ENCODE measurements around the gene GPC3. TPM values are rescaled to one million over a fixed set of nuclear protein-coding genes. Genes with fewer than 3 reads are reported as not detected.
A peak's percentile ranks its signal among the peaks of the same experiment; 100 is the strongest.

GPC3 gene
- total RNA-seq, 6 experiments from 2014 or later, result 0.31 to 6.8 (median 1.8) TPM

DNA sequence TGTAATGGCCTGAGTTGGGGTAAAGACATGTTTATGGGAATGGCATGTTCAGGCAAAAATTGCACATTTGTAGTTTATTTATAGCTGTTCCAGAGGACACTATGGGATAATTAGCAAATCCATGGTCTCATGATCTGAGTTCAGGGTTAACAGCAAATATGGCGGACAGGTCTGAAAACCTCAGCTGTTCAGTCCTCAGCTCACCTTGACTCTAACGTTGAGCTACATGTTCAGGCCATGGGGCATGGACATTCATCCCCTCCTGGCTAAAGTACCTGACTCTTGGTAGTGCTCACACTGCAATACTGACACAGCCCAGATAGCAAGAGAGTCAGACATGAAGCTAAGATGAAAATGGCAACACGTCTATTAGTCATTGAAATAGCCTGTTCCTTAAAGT, 408.5 kb downstream of the GPC3 start:
- H3K27me3 ChIP-seq, result no peaks in the 10 kb centered on the region
- H3K4me3 ChIP-seq, result no peak overlapping the region
- H3K4me1 ChIP-seq, result no peaks in the 10 kb centered on the region
- WGBS (ENCODE audit: insufficient coverage, low coverage, low lambda C conversion rate, missing lambda C conversion rate), result 79% methylated on average over 3 of the region's 3 CpGs
- no peaks in the 10 kb centered on the region for H3K36me3 ChIP-seq
- ATAC-seq (no peak), DNase-seq (no peak)
- TF ChIP-seq POLR2A (IDR thresholded peaks at IDR 0.05), result no peak
- TF ChIP-seq, protein P1, sequence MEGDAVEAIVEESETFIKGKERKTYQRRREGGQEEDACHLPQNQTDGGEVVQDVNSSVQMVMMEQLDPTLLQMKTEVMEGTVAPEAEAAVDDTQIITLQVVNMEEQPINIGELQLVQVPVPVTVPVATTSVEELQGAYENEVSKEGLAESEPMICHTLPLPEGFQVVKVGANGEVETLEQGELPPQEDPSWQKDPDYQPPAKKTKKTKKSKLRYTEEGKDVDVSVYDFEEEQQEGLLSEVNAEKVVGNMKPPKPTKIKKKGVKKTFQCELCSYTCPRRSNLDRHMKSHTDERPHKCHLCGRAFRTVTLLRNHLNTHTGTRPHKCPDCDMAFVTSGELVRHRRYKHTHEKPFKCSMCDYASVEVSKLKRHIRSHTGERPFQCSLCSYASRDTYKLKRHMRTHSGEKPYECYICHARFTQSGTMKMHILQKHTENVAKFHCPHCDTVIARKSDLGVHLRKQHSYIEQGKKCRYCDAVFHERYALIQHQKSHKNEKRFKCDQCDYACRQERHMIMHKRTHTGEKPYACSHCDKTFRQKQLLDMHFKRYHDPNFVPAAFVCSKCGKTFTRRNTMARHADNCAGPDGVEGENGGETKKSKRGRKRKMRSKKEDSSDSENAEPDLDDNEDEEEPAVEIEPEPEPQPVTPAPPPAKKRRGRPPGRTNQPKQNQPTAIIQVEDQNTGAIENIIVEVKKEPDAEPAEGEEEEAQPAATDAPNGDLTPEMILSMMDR (IDR thresholded peaks at IDR 0.05), result no peak
- no peak overlapping the region for H3K27ac ChIP-seq
- H3K9me3 ChIP-seq, result no peaks in the 10 kb centered on the region
- intact Hi-C loops (cut with DNase I), result no loop called here

DNA sequence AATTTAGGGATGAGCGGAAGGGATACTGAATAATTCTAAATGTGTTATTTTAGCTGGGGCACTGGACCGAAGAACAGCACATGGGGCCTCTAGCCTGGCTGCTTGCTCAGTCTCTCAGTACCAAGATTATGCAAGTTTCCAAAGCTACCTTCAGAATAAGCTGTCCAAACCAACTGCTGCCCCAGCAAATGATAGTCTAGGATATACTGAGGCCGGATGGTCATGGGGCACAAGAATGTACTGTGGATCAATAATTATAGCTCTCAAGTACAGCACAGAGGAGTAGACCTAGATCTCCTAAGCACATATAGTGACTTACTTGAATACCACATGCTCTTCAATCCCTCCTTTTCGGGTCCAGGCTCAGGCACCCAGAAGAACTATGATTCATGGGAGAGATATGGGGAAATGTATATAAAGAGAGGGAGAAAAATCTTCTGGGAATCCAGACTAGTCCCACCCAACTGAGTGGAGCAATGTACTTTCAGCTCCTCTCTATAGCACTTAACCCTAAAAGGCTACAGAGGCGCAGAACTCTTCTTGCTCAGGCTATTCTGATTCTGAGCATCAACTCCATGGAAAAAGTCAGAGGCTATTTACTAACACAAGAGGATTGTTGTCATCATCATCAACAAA, 409.8 kb downstream of the GPC3 start:
- Histone ChIP-seq H3K36me3 (no peaks in the 10 kb centered on the region), H3K9me3 (no peaks in the 10 kb centered on the region), H3K27me3 (no peaks in the 10 kb centered on the region), H3K27ac (no peak overlapping the region), H3K4me3 (no peak overlapping the region), H3K4me1 (no peaks in the 10 kb centered on the region)
- TF ChIP-seq, protein P1 (IDR thresholded peaks at IDR 0.05), result no peak
- TF ChIP-seq POLR2A (IDR thresholded peaks at IDR 0.05), result no peak
- ATAC-seq, result no peak
- DNase-seq, result no peak
- intact Hi-C loops (cut with DNase I), result no loop called here
- 73% methylated on average over 3 of the region's 5 CpGs for WGBS (ENCODE audit: insufficient coverage, low coverage, low lambda C conversion rate, missing lambda C conversion rate)

DNA sequence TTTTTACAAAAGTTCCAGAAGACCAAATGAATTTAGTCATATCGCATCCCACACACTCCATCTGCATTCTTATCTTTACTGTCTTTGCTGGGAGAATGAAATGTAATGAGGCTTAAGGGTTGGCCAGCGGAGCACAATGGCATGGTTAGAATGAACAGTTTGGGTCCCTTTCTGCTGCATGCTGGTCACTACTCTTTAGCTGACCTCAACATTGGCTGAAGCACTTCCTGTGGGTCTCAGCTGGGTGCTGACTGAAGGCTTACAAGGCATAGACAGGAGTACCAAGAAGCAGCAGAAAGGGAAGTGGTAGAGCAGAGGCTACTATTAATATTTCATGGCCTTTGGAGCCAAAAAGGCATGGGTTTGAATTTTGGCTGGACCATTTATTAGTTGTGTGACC, 410.7 kb downstream of the GPC3 start:
- no peaks in the 10 kb centered on the region for H3K4me1 ChIP-seq
- no peak overlapping the region for H3K4me3 ChIP-seq
- peak in 1 of 4 donors; percentile 41 for ATAC-seq
- no peaks in the 10 kb centered on the region for H3K36me3 ChIP-seq
- no peaks in the 10 kb centered on the region for H3K9me3 ChIP-seq
- WGBS (ENCODE audit: insufficient coverage, low coverage, low lambda C conversion rate, missing lambda C conversion rate), result 60% methylated on average over 2 of the region's 2 CpGs
- H3K27ac ChIP-seq, result no peak overlapping the region
- no peaks in the 10 kb centered on the region for H3K27me3 ChIP-seq
- DNase-seq, result no peak
- intact Hi-C loops (cut with DNase I), result no loop called here
- TF ChIP-seq, protein P1 (IDR thresholded peaks at IDR 0.05), result no peak
- TF ChIP-seq POLR2A (IDR thresholded peaks at IDR 0.05), result no peak

DNA sequence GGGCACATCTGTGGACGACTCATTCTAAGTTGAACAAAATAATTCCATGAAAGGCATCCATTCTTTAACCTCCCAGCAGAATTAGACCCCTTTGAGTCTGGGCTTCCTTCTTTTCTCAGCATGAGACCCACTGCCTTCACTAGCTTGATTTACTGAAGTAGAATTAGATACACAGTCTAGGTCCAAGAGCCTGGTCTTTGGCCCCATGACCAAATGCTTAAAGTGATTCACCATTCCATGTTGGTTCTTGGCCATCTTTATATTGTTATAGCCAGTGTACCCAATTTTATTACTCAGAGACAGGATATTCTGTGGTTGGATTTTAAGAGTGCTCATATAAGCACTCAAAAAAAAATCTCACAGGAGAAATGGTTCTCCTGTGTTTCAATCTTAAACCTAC, 414.8 kb downstream of the GPC3 start:
- H3K27me3 ChIP-seq, result no peaks in the 10 kb centered on the region
- no peak for TF ChIP-seq POLR2A (IDR thresholded peaks at IDR 0.05)
- TF ChIP-seq, protein P1 (IDR thresholded peaks at IDR 0.05), result no peak
- no peak for ATAC-seq

DNA sequence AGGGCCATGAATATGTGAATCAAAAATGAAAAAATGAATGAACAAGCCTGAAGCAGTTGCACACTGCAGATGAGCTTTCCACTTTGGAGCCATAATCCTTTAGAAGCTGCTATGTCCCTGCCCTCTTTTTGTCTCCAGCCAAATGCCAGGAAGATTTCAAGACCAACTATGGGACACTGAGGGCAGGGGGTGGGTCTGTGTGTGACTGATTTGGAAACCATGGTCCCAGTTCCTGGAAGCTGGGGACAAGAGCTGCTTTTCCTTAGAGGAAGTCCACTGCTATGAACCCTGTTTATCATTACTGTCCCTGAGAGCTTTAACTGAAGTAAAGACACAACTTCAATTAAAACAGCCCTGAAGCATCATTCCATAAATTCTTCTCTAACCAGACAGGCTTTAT, 416.2 kb downstream of the GPC3 start:
- Histone ChIP-seq H3K36me3 (no peaks in the 10 kb centered on the region), H3K27me3 (no peaks in the 10 kb centered on the region), H3K4me3 (no peak overlapping the region), H3K27ac (no peak overlapping the region), H3K9me3 (no peaks in the 10 kb centered on the region), H3K4me1 (no peaks in the 10 kb centered on the region)
- intact Hi-C loops (cut with DNase I), result no loop called here
- DNase-seq, result no peak
- no peak for ATAC-seq
- TF ChIP-seq, protein P1 (IDR thresholded peaks at IDR 0.05), result no peak
- no peak for TF ChIP-seq POLR2A (IDR thresholded peaks at IDR 0.05)

More for the DNA sequence above, 414.8 kb downstream of the GPC3 start:
- no peaks in the 10 kb centered on the region for H3K9me3 ChIP-seq
- intact Hi-C loops (cut with DNase I), result no loop called here
- H3K4me1 ChIP-seq, result no peaks in the 10 kb centered on the region
- no peaks in the 10 kb centered on the region for H3K36me3 ChIP-seq
- 33% methylated on average over 1 of the region's 1 CpG for WGBS (ENCODE audit: insufficient coverage, low coverage, low lambda C conversion rate, missing lambda C conversion rate)
- DNase-seq, result no peak
- H3K27ac ChIP-seq, result no peak overlapping the region
- H3K4me3 ChIP-seq, result no peak overlapping the region

Data from right lobe of liver (tissue), 6 donors.